Measurements from ENCODE around the gene PRKAG3. TPM values are rescaled to one million over a fixed set of nuclear protein-coding genes. Genes with fewer than 3 reads are reported as not detected.

PRKAG3 gene
- total RNA-seq, result not detected
- under 1 TPM in 1 of 6 donors, not detected in 5; 0.08 TPM for polyA plus RNA-seq (ENCODE audit: insufficient read length in 6 of 6)
- long read RNA-seq, donor 1, result 0 reads
- long read RNA-seq, donor 2, result 0 reads
- long read RNA-seq, donor 3, result 0 reads
- long read RNA-seq, donor 4, result 0 reads
- long read RNA-seq, donor 5, result 0 reads
- long read RNA-seq, donor 6, result 0 reads
- long read RNA-seq, donor 7, result 0 reads
- long read RNA-seq, donor 8, result 0 reads
- long read RNA-seq, donor 9, result 0 reads
- long read RNA-seq, donor 10, result 0 reads
- long read RNA-seq, donor 11, result 0 reads
- long read RNA-seq, donor 12, result 0 reads

GRCh38 chr2:218831378-218831990 lies at the start of gene PRKAG3:
TSS of gene PRKAG3 (minus strand) at chr2:218831803.
- no peaks in the 10 kb centered on the region for H3K9me3 ChIP-seq
- no peak for TF ChIP-seq CTCF (IDR thresholded peaks at IDR 0.05)
- no peak within 1 kb of the TSS for H3K4me3 ChIP-seq
- intact Hi-C loops (cut with DNase I), result no loop called here
- no peak within 1 kb of the TSS for H3K27ac ChIP-seq
- no peaks in the 10 kb centered on the region for H3K4me1 ChIP-seq
- DNase-seq (no peak), ATAC-seq (no peak)
- peaks cover 0 to 66% of the 10 kb centered on the region in 2 donors for H3K27me3 ChIP-seq
- no peaks in the 10 kb centered on the region for H3K36me3 ChIP-seq

DNA sequence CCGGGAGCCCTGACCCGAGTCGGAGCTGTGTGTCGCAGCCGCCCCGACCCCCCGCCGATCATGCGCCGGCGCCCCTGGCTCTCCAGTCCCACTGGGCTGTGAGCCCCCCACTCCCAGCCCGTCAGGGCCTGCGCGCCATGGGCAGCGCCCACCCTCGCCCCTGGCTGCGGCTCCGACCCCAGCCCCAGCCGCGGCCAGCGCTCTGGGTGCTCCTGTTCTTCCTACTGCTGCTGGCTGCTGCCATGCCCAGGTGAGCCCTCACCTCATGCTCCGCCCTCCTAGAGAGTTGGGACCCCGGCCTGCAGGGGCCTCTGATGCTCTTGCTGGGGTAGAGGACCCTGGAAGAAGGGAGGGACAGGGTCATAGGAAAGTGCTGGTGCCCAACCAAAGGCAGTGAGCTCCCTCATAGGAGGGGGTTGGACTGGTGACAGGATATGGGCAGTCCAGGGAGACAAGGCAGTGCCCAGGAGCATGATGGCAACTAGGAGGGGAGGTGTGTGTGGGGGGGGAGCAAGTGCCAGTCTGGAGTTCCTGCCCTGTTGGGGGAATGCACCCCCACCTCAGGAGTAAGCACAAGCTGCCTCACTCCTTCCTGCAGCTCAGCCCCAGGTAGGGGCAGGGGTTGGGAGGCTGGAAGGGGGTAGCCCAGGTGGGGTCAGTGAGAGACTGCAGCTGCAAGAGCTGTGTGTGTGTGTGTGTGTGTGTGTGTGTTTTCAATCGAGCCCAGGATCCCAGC lies 49.4 kb upstream of the PRKAG3 start:
- Histone ChIP-seq H3K36me3 (no peaks in the 10 kb centered on the region), H3K4me3 (peak overlapping the region in 1 of 2 donors; percentile 9), H3K4me1 (peaks cover 9 to 30% of the 10 kb centered on the region in 2 donors), H3K27me3 (peaks cover 44 to 98% of the 10 kb centered on the region in 2 donors), H3K9me3 (no peaks in the 10 kb centered on the region), H3K27ac (no peak overlapping the region)
- intact Hi-C loops (cut with DNase I), result no loop called here
- no peak for TF ChIP-seq CTCF (IDR thresholded peaks at IDR 0.05)
- ATAC-seq (no peak), DNase-seq (no peak)

DNA sequence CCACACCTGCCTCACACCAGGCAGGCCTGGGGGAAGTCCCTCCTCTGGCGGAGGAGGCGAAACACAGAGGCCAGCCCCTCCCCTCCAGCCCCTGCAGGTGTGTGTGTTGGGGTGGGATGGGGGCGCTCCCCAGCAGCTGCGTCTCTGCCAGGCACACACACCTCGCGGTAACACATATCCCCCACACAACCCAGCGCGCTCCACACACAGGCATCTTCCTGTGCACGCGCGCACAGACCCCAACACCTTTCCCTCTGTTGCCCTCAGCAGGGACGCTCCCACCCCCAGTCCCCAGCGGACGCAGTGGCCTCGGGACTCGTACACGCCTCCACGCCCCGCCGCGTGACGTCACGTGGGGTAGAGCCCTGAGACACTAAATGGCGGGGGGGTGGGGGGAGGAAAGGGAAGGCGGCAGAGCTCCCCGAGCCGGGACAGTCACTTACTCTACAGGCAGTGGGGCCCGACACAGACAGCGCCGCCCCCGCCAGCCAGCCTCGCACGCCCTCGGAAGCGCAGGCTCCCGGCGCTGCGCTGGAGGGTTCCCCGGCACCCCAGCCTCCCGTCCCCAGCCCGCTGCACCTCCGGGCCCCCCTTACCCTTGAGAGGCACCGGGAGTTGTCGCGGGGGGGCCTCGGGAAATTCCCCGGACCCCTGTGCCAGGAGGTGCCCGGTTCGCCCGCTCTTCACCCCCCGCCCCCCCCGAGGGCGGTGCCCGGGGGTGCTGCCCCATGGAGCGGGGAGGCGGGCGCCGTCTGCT lies 48.7 kb upstream of the PRKAG3 start, which contains the start of gene WNT10A:
Gene WNT10A (plus strand): TSS at position 751 of the 757 bp plus-strand sequence. CDS start 144 bp downstream, outside the sequence.
- peaks cover 51 to 100% of the 10 kb centered on the region in 2 donors for H3K27me3 ChIP-seq

GRCh38 chr2:218879776-218880101 lies 48.1 kb upstream of the PRKAG3 start:
- Histone ChIP-seq H3K27me3 (peaks cover 53 to 100% of the 10 kb centered on the region in 2 donors), H3K4me3 (peak overlapping the region in 1 of 2 donors; percentile 9), H3K36me3 (no peaks in the 10 kb centered on the region), H3K27ac (no peak overlapping the region), H3K9me3 (no peaks in the 10 kb centered on the region), H3K4me1 (peaks cover 9 to 30% of the 10 kb centered on the region in 2 donors)
- intact Hi-C loops (cut with DNase I), result no loop called here
- ATAC-seq, result no peak
- no peak for TF ChIP-seq CTCF (IDR thresholded peaks at IDR 0.05)
- DNase-seq, result no peak

More for the DNA sequence above, 48.7 kb upstream of the PRKAG3 start, which contains the start of gene WNT10A:
- no peak within 1 kb of the TSS for H3K27ac ChIP-seq
- intact Hi-C loops (cut with DNase I), result no loop called here
- H3K4me1 ChIP-seq, result peaks cover 9 to 30% of the 10 kb centered on the region in 2 donors
- peak within 1 kb of the TSS in 1 of 2 donors; percentile 9 for H3K4me3 ChIP-seq
- no peaks in the 10 kb centered on the region for H3K9me3 ChIP-seq
- ATAC-seq (peak; percentile 31), DNase-seq (peak in 1 of 4 donors; percentile 68)
- no peaks in the 10 kb centered on the region for H3K36me3 ChIP-seq
- TF ChIP-seq CTCF (IDR thresholded peaks at IDR 0.05), result no peak

Data from left lung (tissue), 14 donors.